ENCODE data around the gene ANP32D. TPM values are rescaled to one million over a fixed set of nuclear protein-coding genes. Genes with fewer than 3 reads are reported as not detected.
A peak's percentile ranks its signal among the peaks of the same experiment; 100 is the strongest.

Gene ANP32D
- polyA plus RNA-seq, 1 of the 3 experiments (the other 2 are of a cell fraction) = not detected

GRCh38 chr12:48442179-48442847, 30.0 kb upstream of the ANP32D start:
- no peaks in the 10 kb centered on the region for H3K36me3 ChIP-seq (replicated peaks in 1 of 2; ENCODE audit: control insufficient read depth in 1 of 2, insufficient read depth in 2 of 2, low read length in 1 of 2)
- no peaks in the 10 kb centered on the region for H3K27me3 ChIP-seq (ENCODE audit: insufficient read depth)
- H3K27ac ChIP-seq (ENCODE audit: low read depth in 2 of 2, low read length in 1 of 2) = no peak overlapping the region
- H3K4me1 ChIP-seq (ENCODE audit: control insufficient read depth in 1 of 2, insufficient read depth in 2 of 2, low read depth in 1 of 2, low read length in 1 of 2) = no peaks in the 10 kb centered on the region
- no peaks in the 10 kb centered on the region for H3K9me2 ChIP-seq
- POLR2A ChIA-PET = no interaction called here
- H3F3A ChIP-seq (replicated peaks; ENCODE audit: insufficient read depth) = no peaks in the 10 kb centered on the region
- no peak overlapping the region for H3K4me3 ChIP-seq (ENCODE audit: low read depth in 2 of 2, low read length in 1 of 2)
- WGBS (ENCODE audit: low lambda C conversion rate) = 39% methylated on average over 3 of the region's 3 CpGs
- peak; percentile 4 for DNase-seq
- CTCF ChIA-PET = interaction anchor here (0.8 to 1.2 kb wide), 2 partner anchors 29 to 176 kb away, joined by 3 to 4 read pairs; no protein-coding TSS in a partner anchor
- H4K20me1 ChIP-seq (ENCODE audit: insufficient read depth) = no peaks in the 10 kb centered on the region
- H3K4me2 ChIP-seq = no peak overlapping the region
- no peaks in the 10 kb centered on the region for H3K79me2 ChIP-seq (ENCODE audit: insufficient read depth)
- no peak overlapping the region for H3K9ac ChIP-seq
- TF ChIP-seq EZH2phosphoT487 (IDR thresholded peaks at IDR 0.05; ENCODE audit: borderline replicate concordance, low read depth) = no peak
- TF ChIP-seq, protein P1, sequence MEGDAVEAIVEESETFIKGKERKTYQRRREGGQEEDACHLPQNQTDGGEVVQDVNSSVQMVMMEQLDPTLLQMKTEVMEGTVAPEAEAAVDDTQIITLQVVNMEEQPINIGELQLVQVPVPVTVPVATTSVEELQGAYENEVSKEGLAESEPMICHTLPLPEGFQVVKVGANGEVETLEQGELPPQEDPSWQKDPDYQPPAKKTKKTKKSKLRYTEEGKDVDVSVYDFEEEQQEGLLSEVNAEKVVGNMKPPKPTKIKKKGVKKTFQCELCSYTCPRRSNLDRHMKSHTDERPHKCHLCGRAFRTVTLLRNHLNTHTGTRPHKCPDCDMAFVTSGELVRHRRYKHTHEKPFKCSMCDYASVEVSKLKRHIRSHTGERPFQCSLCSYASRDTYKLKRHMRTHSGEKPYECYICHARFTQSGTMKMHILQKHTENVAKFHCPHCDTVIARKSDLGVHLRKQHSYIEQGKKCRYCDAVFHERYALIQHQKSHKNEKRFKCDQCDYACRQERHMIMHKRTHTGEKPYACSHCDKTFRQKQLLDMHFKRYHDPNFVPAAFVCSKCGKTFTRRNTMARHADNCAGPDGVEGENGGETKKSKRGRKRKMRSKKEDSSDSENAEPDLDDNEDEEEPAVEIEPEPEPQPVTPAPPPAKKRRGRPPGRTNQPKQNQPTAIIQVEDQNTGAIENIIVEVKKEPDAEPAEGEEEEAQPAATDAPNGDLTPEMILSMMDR (IDR thresholded peaks at IDR 0.05) = peak; percentile 9; the same call in 1 of the 2 replicates
- H3K9me3 ChIP-seq = no peaks in the 10 kb centered on the region
- no peak overlapping the region for H2AFZ ChIP-seq (ENCODE audit: low read depth)

DNA sequence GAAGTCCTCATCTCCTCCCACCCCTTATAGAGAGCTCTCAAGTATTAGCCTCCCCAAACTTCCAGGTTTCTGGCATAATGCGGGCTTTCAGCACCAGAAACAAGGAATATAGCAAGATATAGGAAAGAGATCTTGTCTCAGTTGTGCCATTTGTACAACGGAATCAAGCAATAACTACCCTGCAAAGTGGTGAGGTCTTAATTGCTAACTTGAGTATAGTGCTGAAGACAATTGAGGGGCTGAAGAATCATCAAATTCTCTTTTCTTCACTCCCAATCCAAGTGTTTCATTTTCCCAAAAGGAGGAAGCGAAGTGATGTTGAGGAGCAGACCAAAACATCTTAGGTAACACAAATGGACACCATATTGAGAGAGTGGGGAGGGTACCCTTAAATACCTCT, 26.8 kb upstream of the ANP32D start:
- H4K20me1 ChIP-seq (ENCODE audit: insufficient read depth) = no peaks in the 10 kb centered on the region
- no peak overlapping the region for H3K27ac ChIP-seq (ENCODE audit: low read depth in 2 of 2, low read length in 1 of 2)
- DNase-seq = no peak
- H3K4me2 ChIP-seq = no peak overlapping the region
- H2AFZ ChIP-seq (ENCODE audit: low read depth) = no peak overlapping the region
- H3K9ac ChIP-seq = no peak overlapping the region
- H3K4me3 ChIP-seq (ENCODE audit: low read depth in 2 of 2, low read length in 1 of 2) = no peak overlapping the region
- ChIA-PET CTCF (no interaction called here), POLR2A (no interaction called here)
- no peaks in the 10 kb centered on the region for H3K9me2 ChIP-seq
- WGBS (ENCODE audit: low lambda C conversion rate) = 7% methylated on average over 3 of the region's 3 CpGs
- no peaks in the 10 kb centered on the region for H3F3A ChIP-seq (replicated peaks; ENCODE audit: insufficient read depth)
- no peaks in the 10 kb centered on the region for H3K36me3 ChIP-seq (replicated peaks in 1 of 2; ENCODE audit: control insufficient read depth in 1 of 2, insufficient read depth in 2 of 2, low read length in 1 of 2)
- H3K79me2 ChIP-seq (ENCODE audit: insufficient read depth) = no peaks in the 10 kb centered on the region
- no peaks in the 10 kb centered on the region for H3K9me3 ChIP-seq
- H3K27me3 ChIP-seq (ENCODE audit: insufficient read depth) = no peaks in the 10 kb centered on the region
- TF ChIP-seq FOXM1 (IDR thresholded peaks at IDR 0.05; ENCODE audit: low read depth) = no peak
- no peak for TF ChIP-seq RCOR1 (IDR thresholded peaks at IDR 0.05; ENCODE audit: low read length)
- TF ChIP-seq RXRA (IDR thresholded peaks at IDR 0.05; ENCODE audit: borderline replicate concordance, low read depth) = no peak
- no peak for TF ChIP-seq CHD2 (IDR thresholded peaks at IDR 0.05; ENCODE audit: low read length, partially characterized antibody)
- no peak for TF ChIP-seq NRF1 (IDR thresholded peaks at IDR 0.05; ENCODE audit: low read depth, low read length)
- TF ChIP-seq, protein P2, sequence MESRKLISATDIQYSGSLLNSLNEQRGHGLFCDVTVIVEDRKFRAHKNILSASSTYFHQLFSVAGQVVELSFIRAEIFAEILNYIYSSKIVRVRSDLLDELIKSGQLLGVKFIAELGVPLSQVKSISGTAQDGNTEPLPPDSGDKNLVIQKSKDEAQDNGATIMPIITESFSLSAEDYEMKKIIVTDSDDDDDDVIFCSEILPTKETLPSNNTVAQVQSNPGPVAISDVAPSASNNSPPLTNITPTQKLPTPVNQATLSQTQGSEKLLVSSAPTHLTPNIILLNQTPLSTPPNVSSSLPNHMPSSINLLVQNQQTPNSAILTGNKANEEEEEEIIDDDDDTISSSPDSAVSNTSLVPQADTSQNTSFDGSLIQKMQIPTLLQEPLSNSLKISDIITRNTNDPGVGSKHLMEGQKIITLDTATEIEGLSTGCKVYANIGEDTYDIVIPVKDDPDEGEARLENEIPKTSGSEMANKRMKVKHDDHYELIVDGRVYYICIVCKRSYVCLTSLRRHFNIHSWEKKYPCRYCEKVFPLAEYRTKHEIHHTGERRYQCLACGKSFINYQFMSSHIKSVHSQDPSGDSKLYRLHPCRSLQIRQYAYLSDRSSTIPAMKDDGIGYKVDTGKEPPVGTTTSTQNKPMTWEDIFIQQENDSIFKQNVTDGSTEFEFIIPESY (IDR thresholded peaks at IDR 0.05; ENCODE audit: borderline replicate concordance, low read depth) = no peak
- TF ChIP-seq GATA2 (CRISPR knock-in tag; IDR thresholded peaks at IDR 0.05) = no peak
- TF ChIP-seq, protein P1 (IDR thresholded peaks at IDR 0.05) = no peak
- no peak for TF ChIP-seq TAF1 (IDR thresholded peaks at IDR 0.05; ENCODE audit: borderline replicate concordance, low read depth, low read length)
- TF ChIP-seq, protein P3, sequence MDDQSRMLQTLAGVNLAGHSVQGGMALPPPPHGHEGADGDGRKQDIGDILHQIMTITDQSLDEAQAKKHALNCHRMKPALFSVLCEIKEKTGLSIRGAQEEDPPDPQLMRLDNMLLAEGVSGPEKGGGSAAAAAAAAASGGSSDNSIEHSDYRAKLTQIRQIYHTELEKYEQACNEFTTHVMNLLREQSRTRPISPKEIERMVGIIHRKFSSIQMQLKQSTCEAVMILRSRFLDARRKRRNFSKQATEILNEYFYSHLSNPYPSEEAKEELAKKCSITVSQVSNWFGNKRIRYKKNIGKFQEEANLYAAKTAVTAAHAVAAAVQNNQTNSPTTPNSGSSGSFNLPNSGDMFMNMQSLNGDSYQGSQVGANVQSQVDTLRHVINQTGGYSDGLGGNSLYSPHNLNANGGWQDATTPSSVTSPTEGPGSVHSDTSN (IDR thresholded peaks at IDR 0.05) = no peak
- TF ChIP-seq MAX (IDR thresholded peaks at IDR 0.05; ENCODE audit: low read depth) = no peak
- H3K4me1 ChIP-seq (ENCODE audit: control insufficient read depth in 1 of 2, insufficient read depth in 2 of 2, low read depth in 1 of 2, low read length in 1 of 2) = no peaks in the 10 kb centered on the region
